ENCODE measurements around the gene CASP8AP2. TPM values are rescaled to one million over a fixed set of nuclear protein-coding genes. Genes with fewer than 3 reads are reported as not detected.
A peak's percentile ranks its signal among the peaks of the same experiment; 100 is the strongest.
"Not testable (repeated sequence)": the region's sequence is repeated elsewhere in the genome, so short reads cannot be mapped to it uniquely, and the experiment has no call there.

CASP8AP2 gene
- total RNA-seq, 1 donor from 2014 or later, result 12.5 TPM

- no peak for DNase-seq (ENCODE audit: extremely low read depth, low read depth, low spot score)
These were observed 56.9 kb downstream of the CASP8AP2 start for GRCh38 chr6:89886378-89887120.

GRCh38 chr6:89887452-89888137, 57.9 kb downstream of the CASP8AP2 start:
- no peak for DNase-seq (ENCODE audit: extremely low read depth, low read depth, low spot score)

DNA sequence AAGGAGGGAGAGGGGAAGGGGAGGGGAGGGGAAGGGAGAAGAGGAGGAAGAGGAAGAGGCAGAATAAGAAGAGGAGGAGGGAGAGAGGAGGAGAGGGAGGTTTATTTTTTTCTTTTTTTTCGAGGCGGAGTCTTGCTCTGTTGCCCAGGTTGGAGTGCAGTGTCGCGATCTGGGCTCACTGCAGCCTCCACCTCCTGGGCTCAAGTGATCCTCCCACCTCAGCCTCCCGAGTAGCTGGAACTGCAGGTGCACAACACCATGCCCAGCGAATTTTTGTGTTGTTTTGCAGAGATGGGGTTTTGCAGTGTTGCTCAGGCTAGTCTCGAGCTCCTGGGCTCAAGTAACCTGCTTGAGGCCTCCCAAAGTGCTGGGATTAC, 58.4 kb downstream of the CASP8AP2 start:
- DNase-seq (ENCODE audit: extremely low read depth, low read depth, low spot score), result no peak

GRCh38 chr6:89888871-89889270, 59.2 kb downstream of the CASP8AP2 start:
- no peak for DNase-seq (ENCODE audit: extremely low read depth, low read depth, low spot score)

- not testable (repeated sequence) for DNase-seq (ENCODE audit: extremely low read depth, low read depth, low spot score)
These were observed 61.3 kb downstream of the CASP8AP2 start for GRCh38 chr6:89890845-89891528.

DNA sequence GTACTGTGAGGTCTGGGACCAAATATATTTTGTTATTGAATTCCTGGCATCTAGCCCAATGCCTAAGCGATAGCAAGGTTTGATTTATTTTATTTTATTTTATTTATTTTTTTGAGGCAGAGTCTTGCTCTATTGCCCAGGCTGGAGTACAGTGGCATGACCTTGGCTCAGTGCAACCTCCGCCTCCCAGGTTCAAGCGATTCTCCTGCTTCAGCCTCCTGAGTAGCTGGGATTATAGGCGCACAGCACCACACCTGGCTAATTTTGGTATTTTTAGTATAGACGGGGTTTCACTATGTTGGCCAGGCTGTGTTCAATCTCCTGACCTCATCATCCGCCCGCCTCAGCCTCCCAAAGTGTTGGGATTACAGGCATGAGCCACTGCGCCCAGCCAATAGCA, 62.9 kb downstream of the CASP8AP2 start:
- DNase-seq (ENCODE audit: extremely low read depth, low read depth, low spot score), result not testable (repeated sequence)

DNA sequence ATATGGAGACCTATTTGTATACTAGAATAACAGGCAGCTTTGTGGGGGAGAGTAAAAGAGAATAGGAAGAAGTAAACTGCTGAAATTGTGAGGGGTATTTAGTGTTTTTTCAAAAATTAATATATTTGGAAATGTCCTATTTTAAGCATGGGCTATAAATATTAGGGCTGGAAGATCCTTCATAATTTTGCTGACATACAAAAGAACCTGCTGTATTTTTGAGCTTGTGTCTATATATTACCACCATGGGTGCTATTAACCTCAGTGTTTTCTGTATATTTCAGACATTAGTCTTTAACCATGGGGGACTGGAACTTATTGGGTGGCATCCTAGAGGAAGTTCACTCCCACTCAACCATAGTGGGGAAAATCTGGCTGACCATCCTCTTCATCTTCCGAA, 64.5 kb downstream of the CASP8AP2 start, which contains the start of gene GJA10:
Gene GJA10, plus strand, starts transcription at position 301 of the 400 bp plus-strand sequence. Its CDS starts 0 bp downstream, at position 301.
- DNase-seq (ENCODE audit: extremely low read depth, low read depth, low spot score), result no peak

DNA sequence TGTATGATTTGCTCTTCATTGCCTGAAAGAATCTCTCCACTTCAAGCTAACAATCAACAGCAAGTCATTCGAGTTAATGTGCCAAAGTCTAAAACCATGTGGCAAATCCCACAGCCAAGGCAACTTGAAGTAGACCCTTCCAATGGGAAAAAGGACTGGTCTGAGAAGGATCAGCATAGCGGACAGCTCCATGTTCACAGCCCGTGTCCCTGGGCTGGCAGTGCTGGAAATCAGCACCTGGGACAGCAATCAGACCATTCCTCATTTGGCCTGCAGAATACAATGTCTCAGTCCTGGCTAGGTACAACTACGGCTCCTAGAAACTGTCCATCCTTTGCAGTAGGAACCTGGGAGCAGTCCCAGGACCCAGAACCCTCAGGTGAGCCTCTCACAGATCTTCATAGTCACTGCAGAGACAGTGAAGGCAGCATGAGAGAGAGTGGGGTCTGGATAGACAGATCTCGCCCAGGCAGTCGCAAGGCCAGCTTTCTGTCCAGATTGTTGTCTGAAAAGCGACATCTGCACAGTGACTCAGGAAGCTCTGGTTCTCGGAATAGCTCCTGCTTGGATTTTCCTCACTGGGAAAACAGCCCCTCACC, 65.7 kb downstream of the CASP8AP2 start:
- peak; percentile 37 for DNase-seq (ENCODE audit: extremely low read depth, low read depth, low spot score)

DNA sequence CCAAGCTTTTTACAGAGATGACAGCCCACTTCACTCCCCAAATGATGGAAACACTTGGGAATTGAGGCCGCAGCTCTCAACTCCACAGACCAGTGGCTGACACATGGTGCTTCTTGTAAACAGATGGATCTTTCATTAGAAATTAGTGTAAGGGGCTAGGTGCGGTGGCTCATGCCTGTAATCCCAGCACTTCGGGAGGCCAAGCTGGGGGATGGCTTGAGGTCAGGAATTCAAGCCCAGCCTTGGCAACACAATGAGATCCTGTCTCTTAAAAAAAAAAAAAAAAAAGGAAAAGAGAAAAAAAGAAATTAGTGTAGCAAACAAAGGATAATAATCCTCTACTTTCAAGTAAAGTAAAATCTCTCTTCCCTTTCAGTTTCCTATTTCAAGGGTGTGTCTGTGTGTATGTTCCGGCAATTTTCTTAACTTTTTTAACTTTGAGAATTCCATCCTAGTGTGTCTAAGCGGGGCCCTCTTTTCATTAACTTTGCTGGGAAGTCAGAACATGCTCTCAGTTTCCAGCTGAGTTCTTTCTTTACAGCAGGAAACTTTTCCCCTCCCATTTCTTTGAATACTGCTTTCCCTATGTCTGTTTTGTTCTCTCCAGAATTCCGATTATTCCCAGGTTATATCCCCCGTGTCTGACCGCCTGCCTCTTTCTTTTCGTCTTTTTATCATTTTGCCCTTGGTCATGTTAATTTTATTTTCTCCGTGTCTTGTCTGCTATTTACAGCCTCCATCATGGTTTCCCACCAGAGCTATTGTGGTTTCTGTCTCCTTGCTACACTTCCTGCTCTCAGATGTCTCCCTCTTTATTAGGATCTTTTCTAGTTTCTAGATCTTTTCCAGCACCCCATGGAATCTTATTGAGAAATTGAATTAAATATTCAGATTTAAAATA, 80.6 kb downstream of the CASP8AP2 start:
- DNase-seq (ENCODE audit: extremely low read depth, low read depth, low spot score), result not testable (repeated sequence)

- DNase-seq (ENCODE audit: extremely low read depth, low read depth, low spot score), result no peak
These were observed 81.2 kb downstream of the CASP8AP2 start for GRCh38 chr6:89910902-89911240.

- DNase-seq (ENCODE audit: extremely low read depth, low read depth, low spot score), result no peak
These were observed 86.6 kb downstream of the CASP8AP2 start for GRCh38 chr6:89916136-89916920.

DNA sequence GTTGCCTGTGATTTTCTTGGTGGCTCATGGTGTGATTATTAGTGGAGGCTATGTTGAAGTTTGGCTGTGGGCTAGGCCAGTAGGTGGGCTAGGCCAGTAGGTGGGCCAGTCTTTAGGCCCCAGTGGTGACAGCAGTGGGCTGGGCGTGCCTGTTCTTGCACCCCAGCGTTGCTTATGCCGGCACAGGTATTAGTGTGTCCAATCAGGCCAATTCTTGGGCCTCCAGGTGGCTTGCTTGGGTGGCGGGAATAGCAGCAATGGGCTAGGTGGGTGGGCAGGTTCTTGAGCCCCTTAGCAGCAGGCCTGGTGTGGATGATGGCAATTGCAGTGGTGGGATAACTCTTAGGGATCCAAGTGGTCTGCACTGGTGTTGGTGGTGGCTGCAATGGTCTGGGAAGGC, 87.5 kb downstream of the CASP8AP2 start:
- DNase-seq (ENCODE audit: extremely low read depth, low read depth, low spot score), result no peak

GRCh38 chr6:89917801-89918366, 88.2 kb downstream of the CASP8AP2 start:
- no peak for DNase-seq (ENCODE audit: extremely low read depth, low read depth, low spot score)

Other genes with a start within 250 kb of the CASP8AP2 start
- 14.2 and 14.8 TPM in 2 replicates for gene LYRM2, start 191.1 kb upstream of the CASP8AP2 start, total RNA-seq
- 17.6 and 23.6 TPM in 2 replicates for gene MDN1, start 10.1 kb upstream of the CASP8AP2 start, total RNA-seq
- not detected in 2 replicates for gene GJA10, start 64.6 kb downstream of the CASP8AP2 start, total RNA-seq

Measured in glomerular endothelial cell (primary cell).